H1 (cell line): Measurements from ENCODE around the gene RNF111.

Experiments
- BCL11A ChIP-seq, 2 experiments: IDR thresholded peaks; one replicate each; pipeline ENCODE4 v1.6.1; 2011; ENCODE audit warnings: low read depth in 2 of 2, low read length in 2 of 2, mild to moderate bottlenecking in 2 of 2
- BRCA1 ChIP-seq: IDR thresholded peaks from 2 replicates; pipeline ENCODE4 v1.6.1; 2012; ENCODE audit warnings: low read depth, low read length, improper control_type of control experiment
- CREB1 ChIP-seq: IDR thresholded peaks from 2 replicates; pipeline ENCODE4 v1.6.1; 2012; ENCODE audit warnings: inconsistent platforms
- EP300 ChIP-seq, 2 experiments: IDR thresholded peaks; 1 replicate in 1 of 2; 2 replicates in 1 of 2; pipeline ENCODE4 v1.6.1; 2011 to 2012; ENCODE audit warnings: low read depth in 2 of 2, low read length in 2 of 2, mild to moderate bottlenecking in 2 of 2, borderline replicate concordance in 1 of 2, inconsistent platforms in 1 of 2, moderate library complexity in 1 of 2
- HDAC2 ChIP-seq, 2 experiments: fragments of 300-600 bp in 1 of 2; sonication (generic) in 1 of 2; IDR thresholded peaks; 2 replicates each; pipeline ENCODE4 v1.6.1; 2011 to 2012; ENCODE audit warnings: low read depth in 2 of 2, low read length in 2 of 2, mild to moderate bottlenecking in 2 of 2, moderate library complexity in 2 of 2, borderline replicate concordance in 1 of 2, inconsistent platforms in 1 of 2
- POLR2AphosphoS5 ChIP-seq: IDR thresholded peaks from 2 replicates; pipeline ENCODE4 v1.6.1; 2011; ENCODE audit warnings: low read depth, low read length
- RXRA ChIP-seq: IDR thresholded peaks from 2 replicates; pipeline ENCODE4 v1.6.1; 2011; ENCODE audit warnings: low read depth, mild to moderate bottlenecking, low read length, moderate library complexity; ENCODE audit not compliant: insufficient read depth
- YY1 ChIP-seq: IDR thresholded peaks from 2 replicates; pipeline ENCODE4 v1.6.1; 2011; ENCODE audit warnings: low read depth, mild to moderate bottlenecking, low read length
- ZNF274 ChIP-seq: IDR thresholded peaks from 2 replicates; pipeline ENCODE4 v1.7.0; 2012; ENCODE audit warnings: low read length, borderline replicate concordance; ENCODE audit errors: extremely low read depth
- TF ChIP-seq, protein P1 (sequence below), 3 experiments: IDR thresholded peaks; 1 replicate in 2 of 3; 2 replicates in 1 of 3; pipeline versions ENCODE4 v1.5.1 to v1.6.1; 2011; ENCODE audit warnings: low read length in 3 of 3, mild to moderate bottlenecking in 3 of 3, inconsistent platforms in 2 of 3, low read depth in 1 of 3, moderate library complexity in 1 of 3; ENCODE audit not compliant: insufficient read depth in 1 of 3; ENCODE audit errors: control extremely low read depth in 1 of 3
- TF ChIP-seq, protein P2 (sequence below): IDR thresholded peaks from 2 replicates; pipeline ENCODE4 v1.6.1; 2012; ENCODE audit warnings: low read length, inconsistent platforms

DNA sequence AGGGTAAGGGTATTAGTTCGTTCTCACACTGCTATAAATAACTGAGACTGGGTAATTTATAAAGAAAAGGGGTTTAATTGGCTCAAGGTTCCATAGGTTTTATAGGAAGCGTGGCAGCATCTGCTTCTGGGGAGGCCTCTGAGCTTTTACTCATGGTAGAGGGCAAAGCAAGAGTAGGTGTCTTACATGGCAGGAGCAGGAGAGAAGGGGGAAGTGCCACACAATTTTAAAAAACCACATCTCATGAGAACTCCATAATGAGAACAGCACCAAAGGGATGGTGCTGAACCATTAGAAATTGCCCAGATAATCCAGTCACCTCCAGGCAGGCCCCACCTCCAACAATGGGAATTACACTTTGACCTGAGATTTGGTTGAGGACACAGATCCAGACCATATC lies 12.2 kb downstream of the RNF111 start:
- TF ChIP-seq, protein P1, sequence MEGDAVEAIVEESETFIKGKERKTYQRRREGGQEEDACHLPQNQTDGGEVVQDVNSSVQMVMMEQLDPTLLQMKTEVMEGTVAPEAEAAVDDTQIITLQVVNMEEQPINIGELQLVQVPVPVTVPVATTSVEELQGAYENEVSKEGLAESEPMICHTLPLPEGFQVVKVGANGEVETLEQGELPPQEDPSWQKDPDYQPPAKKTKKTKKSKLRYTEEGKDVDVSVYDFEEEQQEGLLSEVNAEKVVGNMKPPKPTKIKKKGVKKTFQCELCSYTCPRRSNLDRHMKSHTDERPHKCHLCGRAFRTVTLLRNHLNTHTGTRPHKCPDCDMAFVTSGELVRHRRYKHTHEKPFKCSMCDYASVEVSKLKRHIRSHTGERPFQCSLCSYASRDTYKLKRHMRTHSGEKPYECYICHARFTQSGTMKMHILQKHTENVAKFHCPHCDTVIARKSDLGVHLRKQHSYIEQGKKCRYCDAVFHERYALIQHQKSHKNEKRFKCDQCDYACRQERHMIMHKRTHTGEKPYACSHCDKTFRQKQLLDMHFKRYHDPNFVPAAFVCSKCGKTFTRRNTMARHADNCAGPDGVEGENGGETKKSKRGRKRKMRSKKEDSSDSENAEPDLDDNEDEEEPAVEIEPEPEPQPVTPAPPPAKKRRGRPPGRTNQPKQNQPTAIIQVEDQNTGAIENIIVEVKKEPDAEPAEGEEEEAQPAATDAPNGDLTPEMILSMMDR (IDR thresholded peaks at IDR 0.05; ENCODE audit: control extremely low read depth in 1 of 3, insufficient read depth in 1 of 3, low read depth in 1 of 3, low read length in 3 of 3), result no peak
- TF ChIP-seq RXRA, result no peak
- TF ChIP-seq POLR2AphosphoS5, result no peak
- TF ChIP-seq CREB1, result no peak
- TF ChIP-seq YY1, result no peak
- no peak for TF ChIP-seq EP300 (IDR thresholded peaks at IDR 0.05; ENCODE audit: borderline replicate concordance in 1 of 2, low read depth in 2 of 2, low read length in 2 of 2)
- TF ChIP-seq HDAC2 (IDR thresholded peaks at IDR 0.05; ENCODE audit: borderline replicate concordance in 1 of 2, low read depth in 2 of 2, low read length in 2 of 2), result no peak
- no peak for TF ChIP-seq BRCA1
- TF ChIP-seq BCL11A (IDR thresholded peaks at IDR 0.05; ENCODE audit: low read depth in 2 of 2, low read length in 2 of 2), result no peak
- TF ChIP-seq ZNF274, result no peak
- TF ChIP-seq, protein P2, sequence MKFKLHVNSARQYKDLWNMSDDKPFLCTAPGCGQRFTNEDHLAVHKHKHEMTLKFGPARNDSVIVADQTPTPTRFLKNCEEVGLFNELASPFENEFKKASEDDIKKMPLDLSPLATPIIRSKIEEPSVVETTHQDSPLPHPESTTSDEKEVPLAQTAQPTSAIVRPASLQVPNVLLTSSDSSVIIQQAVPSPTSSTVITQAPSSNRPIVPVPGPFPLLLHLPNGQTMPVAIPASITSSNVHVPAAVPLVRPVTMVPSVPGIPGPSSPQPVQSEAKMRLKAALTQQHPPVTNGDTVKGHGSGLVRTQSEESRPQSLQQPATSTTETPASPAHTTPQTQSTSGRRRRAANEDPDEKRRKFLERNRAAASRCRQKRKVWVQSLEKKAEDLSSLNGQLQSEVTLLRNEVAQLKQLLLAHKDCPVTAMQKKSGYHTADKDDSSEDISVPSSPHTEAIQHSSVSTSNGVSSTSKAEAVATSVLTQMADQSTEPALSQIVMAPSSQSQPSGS, result no peak
